Erythroblast (primary cell): ENCODE data around the gene ENTPD8.

Experiments
- GATA1 ChIP-seq: IDR thresholded peaks from 2 replicates; pipeline ENCODE4 v1.6.1; 2011; ENCODE audit warnings: low read depth, mild to moderate bottlenecking, control low read depth, low read length, moderate library complexity
- POLR2A ChIP-seq: IDR thresholded peaks from 2 replicates; pipeline ENCODE4 v1.6.1; 2011; ENCODE audit warnings: mild to moderate bottlenecking, low read length

DNA sequence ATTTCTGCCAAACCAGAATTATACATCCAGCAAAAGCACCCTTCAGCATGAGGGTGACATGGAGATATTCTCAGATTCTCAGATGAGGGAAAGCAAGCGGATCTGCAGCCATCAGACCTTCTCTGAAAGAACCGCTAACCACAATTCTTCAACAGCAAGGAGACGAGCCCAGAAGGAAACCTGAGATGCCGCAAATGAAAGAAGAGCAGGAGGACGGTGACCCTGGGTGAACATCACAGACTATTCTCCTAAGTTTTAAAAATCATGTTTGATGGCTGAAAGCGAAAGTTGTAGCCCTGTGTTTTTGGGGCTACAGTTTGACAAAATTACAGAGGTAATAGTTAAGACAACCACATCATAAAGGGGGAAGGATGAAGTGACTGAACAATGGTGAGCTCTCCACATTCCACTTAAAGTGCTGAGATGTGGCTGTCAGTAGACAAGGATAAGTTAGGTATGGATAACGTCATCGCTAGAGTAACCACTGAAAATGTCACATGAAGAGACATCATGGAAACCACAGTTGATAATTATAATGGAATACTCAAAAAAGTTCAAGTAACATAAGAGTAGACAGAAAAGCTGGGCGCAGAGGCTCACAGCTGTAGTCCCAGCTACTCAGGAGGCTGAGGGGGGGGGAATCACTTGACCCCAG is 49.5 kb upstream of the ENTPD8 start:
- TF ChIP-seq POLR2A (no peak), GATA1 (no peak)
